Activated gamma-delta T cell treated with Interleukin-2 at 50 U/mL for 16 hours (primary cell): ENCODE data around the gene DLX2.

ENCODE experiments used
- DNase-seq: peaks from one replicate; pipeline ENCODE4 v3.0.0-alpha.2; 2020

The DLX2 gene

DNA sequence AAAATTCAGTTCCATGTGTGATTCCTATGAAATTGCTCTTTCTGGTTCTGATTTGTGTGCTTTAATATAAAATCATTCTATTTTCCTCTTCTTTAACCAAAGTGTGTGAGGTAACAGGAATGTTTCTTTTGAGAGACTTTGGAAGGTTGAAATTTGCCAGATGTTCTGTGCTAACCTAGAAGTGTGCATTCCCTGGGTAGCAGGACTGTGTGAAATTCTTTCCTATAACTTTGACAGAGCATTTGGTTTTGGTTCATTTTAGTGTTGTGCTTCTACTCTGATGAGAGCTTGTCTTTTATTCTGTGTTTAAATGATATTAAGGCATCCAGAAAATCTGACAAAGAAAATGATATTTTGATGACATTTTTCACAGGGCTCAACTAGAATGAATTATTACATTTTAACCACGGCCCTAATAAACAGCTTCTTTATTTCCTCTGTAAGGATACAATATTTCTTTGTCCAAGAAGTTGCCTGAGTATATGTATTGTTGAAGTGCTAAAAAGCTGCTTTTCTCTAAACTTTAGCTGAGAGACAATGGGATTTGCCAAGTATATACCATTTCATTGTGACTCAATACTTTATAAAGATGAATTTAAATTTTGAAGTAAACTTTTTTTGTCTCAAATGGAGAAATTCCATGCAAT is 52.1 kb downstream of the DLX2 start:
- no peak for DNase-seq

DNA sequence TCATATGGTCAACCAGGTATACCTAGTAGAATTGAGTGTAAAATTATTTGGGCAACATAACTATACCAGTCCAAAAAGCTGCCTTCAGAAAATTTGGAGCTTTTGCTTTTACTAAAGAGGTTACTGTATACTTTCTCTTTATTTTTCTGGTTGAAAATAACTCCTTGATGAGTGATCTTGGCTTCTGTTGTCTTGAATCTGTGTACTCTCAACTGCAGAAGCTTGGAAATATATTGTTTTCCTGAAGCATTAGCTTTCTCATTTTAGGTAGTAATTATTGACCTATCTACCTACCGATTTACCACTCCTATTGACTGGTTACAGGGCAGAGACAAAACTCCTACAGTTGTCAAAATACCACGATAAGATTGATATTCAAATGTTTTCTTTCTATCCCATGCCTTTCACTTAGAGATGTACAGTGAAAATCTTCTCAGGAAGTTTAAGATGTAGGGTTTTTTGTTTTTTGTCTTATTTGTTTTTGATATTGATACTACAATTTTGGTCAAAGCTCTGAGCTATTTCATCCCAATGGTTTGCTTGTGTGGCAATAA is 53.1 kb downstream of the DLX2 start:
- DNase-seq, result no peak
